Measurements from ENCODE around the gene RASD2.

GRCh38 chr22:35589756-35590093 is 49.1 kb downstream of the RASD2 start:
- TF ChIP-seq CTCF (IDR thresholded peaks at IDR 0.05) (no peak), EP300 (IDR thresholded peaks at IDR 0.05) (no peak)
